Neural cell (in vitro differentiated cells): Measurements from ENCODE around the gene TBL1XR1.
"Not testable (repeated sequence)": the region's sequence is repeated elsewhere in the genome, so short reads cannot be mapped to it uniquely, and the experiment has no call there.

Source experiments
- POLR2AphosphoS5 ChIP-seq: IDR thresholded peaks from 2 replicates; pipeline ENCODE4 v1.6.1; 2012
- TF ChIP-seq, protein P1 (sequence below): fragments of 450-650 bp; IDR thresholded peaks from 2 replicates; pipeline ENCODE4 v1.5.1; 2014; ENCODE audit warnings: antibody characterized with exemption, mild to moderate bottlenecking, moderate library complexity; ENCODE audit not compliant: poor library complexity, severe bottlenecking

DNA sequence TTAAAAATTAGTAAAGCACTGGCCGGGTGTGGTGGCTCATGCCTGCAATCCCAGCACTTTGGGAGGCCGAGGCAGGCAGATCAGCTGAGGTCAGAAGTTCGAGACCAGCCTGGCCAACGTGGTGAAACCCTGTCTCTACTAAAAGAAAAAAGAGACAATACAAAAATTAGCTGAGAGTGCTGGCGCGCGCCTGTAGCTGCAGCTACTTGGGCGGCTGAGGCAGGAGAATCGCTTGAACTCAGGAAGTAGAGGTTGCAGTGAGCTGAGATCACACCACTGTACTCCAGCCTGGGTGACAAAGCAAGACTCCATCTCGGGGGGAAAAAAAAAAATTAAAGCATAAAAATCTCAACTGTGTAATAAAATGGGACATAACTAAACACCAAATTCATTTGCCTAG, 58.1 kb downstream of the TBL1XR1 start:
- TF ChIP-seq, protein P1, sequence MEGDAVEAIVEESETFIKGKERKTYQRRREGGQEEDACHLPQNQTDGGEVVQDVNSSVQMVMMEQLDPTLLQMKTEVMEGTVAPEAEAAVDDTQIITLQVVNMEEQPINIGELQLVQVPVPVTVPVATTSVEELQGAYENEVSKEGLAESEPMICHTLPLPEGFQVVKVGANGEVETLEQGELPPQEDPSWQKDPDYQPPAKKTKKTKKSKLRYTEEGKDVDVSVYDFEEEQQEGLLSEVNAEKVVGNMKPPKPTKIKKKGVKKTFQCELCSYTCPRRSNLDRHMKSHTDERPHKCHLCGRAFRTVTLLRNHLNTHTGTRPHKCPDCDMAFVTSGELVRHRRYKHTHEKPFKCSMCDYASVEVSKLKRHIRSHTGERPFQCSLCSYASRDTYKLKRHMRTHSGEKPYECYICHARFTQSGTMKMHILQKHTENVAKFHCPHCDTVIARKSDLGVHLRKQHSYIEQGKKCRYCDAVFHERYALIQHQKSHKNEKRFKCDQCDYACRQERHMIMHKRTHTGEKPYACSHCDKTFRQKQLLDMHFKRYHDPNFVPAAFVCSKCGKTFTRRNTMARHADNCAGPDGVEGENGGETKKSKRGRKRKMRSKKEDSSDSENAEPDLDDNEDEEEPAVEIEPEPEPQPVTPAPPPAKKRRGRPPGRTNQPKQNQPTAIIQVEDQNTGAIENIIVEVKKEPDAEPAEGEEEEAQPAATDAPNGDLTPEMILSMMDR, result not testable (repeated sequence)
- not testable (repeated sequence) for TF ChIP-seq POLR2AphosphoS5
